HepG2 (cell line): ENCODE results near the gene PEMT. TPM values are rescaled to one million over a fixed set of nuclear protein-coding genes. Genes with fewer than 3 reads are reported as not detected.

ENCODE experiments used
- ATAC-seq: fragments of 200-7000 bp; cut with Tn5 transposase; 3 replicates; pipeline ENCODE4 v1.9.1; 2020; ENCODE audit warnings: mild to moderate bottlenecking, moderate library complexity
- BruUV-seq: library from RNA; stranded (reverse); fragments of 400-500 nt; replicated peaks from 2 replicates; lab custom pipeline; 2021; lab: Mats Ljungman, UMichigan
- CTCF ChIA-PET: fragments of 300-600 bp; formaldehyde crosslinking; extraction: SDS; loops from one replicate; lab custom pipeline; 2021; ENCODE audit warnings: low total read pairs, inconsistent platforms, low intra/inter-chr PET ratio; lab: Yijun Ruan, JAX
- POLR2A ChIA-PET: fragments of 350-600 bp; sonication (Branson Sonifier 250); formaldehyde crosslinking; loops from one replicate; lab custom pipeline; 2020; ENCODE audit warnings: antibody characterized with exemption, inconsistent platforms; lab: Yijun Ruan, JAX
- DNase-seq: peaks from one replicate; pipeline ENCODE4 v3.0.0-alpha.2; 2015; ENCODE audit warnings: low spot score
- FAIRE-seq: peaks from 3 replicates; lab custom pipeline; 2011; peaks lifted over from hg19 to GRCh38; lab: Jason Lieb, UNC
- H2AFZ ChIP-seq: one replicate; pipeline ENCODE4 v1.6.1; 2011; ENCODE audit warnings: low read length, inconsistent platforms
- H3K27ac ChIP-seq: fragments of 300-600 bp; 3 replicates; pipeline ENCODE4 v1.8.0; 2011; ENCODE audit warnings: mixed run types, mild to moderate bottlenecking, mixed read lengths, low read length, inconsistent platforms; ENCODE audit not compliant: insufficient read depth; ENCODE audit errors: extremely low read length
- H3K27me3 ChIP-seq, 2 experiments: fragments of 200-600 bp in 1 of 2; 2 replicates in 1 of 2; 3 replicates in 1 of 2; pipeline versions ENCODE4 v1.6.0 to v1.8.0; 2011; ENCODE audit warnings: low read length in 2 of 2, mild to moderate bottlenecking in 2 of 2, moderate library complexity in 2 of 2, inconsistent platforms in 1 of 2; ENCODE audit not compliant: insufficient read depth in 2 of 2, control insufficient read depth in 1 of 2
- H3K36me3 ChIP-seq, 2 experiments: fragments of 200-600 bp in 1 of 2; replicated peaks in 1 of 2; 2 replicates in 1 of 2; 3 replicates in 1 of 2; pipeline versions ENCODE4 v1.5.1 to v1.8.0; 2011; ENCODE audit warnings: low read length in 2 of 2, inconsistent platforms in 1 of 2; ENCODE audit not compliant: insufficient read depth in 2 of 2, control insufficient read depth in 1 of 2
- H3K4me1 ChIP-seq: 2 replicates; pipeline ENCODE4 v1.5.1; 2012; ENCODE audit warnings: low read length, inconsistent platforms; ENCODE audit not compliant: insufficient read depth
- H3K4me2 ChIP-seq: 2 replicates; pipeline ENCODE4 v1.6.0; 2011; ENCODE audit warnings: low read depth, low read length, inconsistent platforms
- H3K4me3 ChIP-seq, 3 experiments: fragments of 200-600 bp in 1 of 3; sonication (generic), shearing (Covaris generic) in 1 of 3; replicated peaks in 1 of 3; 2 replicates each; pipeline ENCODE4 v1.5.1; 2011 to 2016; ENCODE audit warnings: low read length in 3 of 3, inconsistent platforms in 2 of 3, low read depth in 2 of 3, mild to moderate bottlenecking in 2 of 3, control low read depth in 1 of 3, mixed read lengths in 1 of 3; ENCODE audit not compliant: insufficient read depth in 1 of 3
- H3K79me2 ChIP-seq: one replicate; pipeline ENCODE4 v1.6.1; 2011; ENCODE audit warnings: low read length, inconsistent platforms; ENCODE audit not compliant: insufficient read depth
- H3K9ac ChIP-seq: 2 replicates; pipeline ENCODE4 v1.6.0; 2011; ENCODE audit warnings: mild to moderate bottlenecking, low read depth, low read length, inconsistent platforms; ENCODE audit not compliant: insufficient read depth
- H3K9me3 ChIP-seq: 2 replicates; pipeline ENCODE4 v1.5.1; 2012; ENCODE audit warnings: mild to moderate bottlenecking, low read length
- H4K20me1 ChIP-seq: 2 replicates; pipeline ENCODE4 v1.6.0; 2011; ENCODE audit warnings: inconsistent platforms, mild to moderate bottlenecking, low read length, moderate library complexity; ENCODE audit not compliant: insufficient read depth
- AGO2 ChIP-seq: fragments of 200-400 bp; formaldehyde crosslinking; optimal IDR thresholded peaks from 2 replicates; pipeline ENCODE3; 2017; ENCODE audit warnings: mild to moderate bottlenecking, low read depth, low read length, moderate library complexity
- BCL3 ChIP-seq: sonication (generic); formaldehyde crosslinking; IDR thresholded peaks from 2 replicates; pipeline ENCODE4 v1.5.1; 2020; ENCODE audit warnings: mild to moderate bottlenecking, missing genetic modification reagents, moderate library complexity
- DNMT1 ChIP-seq: sonication (generic); formaldehyde crosslinking; IDR thresholded peaks from 2 replicates; pipeline ENCODE4 v1.5.1; 2020; ENCODE audit warnings: mild to moderate bottlenecking, missing genetic modification reagents
- GFI1 ChIP-seq: sonication (generic); formaldehyde crosslinking; IDR thresholded peaks from 2 replicates; pipeline ENCODE4 v1.5.0; 2020; ENCODE audit warnings: missing genetic modification reagents, mild to moderate bottlenecking, borderline replicate concordance
- IRF1 ChIP-seq: sonication (generic); formaldehyde crosslinking; IDR thresholded peaks from 2 replicates; pipeline ENCODE4 v1.4.0; 2020; ENCODE audit warnings: low read depth, mild to moderate bottlenecking, missing genetic modification reagents
- IRX3 ChIP-seq: sonication (generic); formaldehyde crosslinking; IDR thresholded peaks from 2 replicates; pipeline ENCODE4 v1.8.1; 2023; ENCODE audit warnings: mild to moderate bottlenecking, low read depth, missing genetic modification reagents, borderline replicate concordance
- KLF12 ChIP-seq: sonication (generic); formaldehyde crosslinking; IDR thresholded peaks from 2 replicates; pipeline ENCODE4 v1.4.0; 2020; ENCODE audit warnings: missing genetic modification reagents, borderline replicate concordance
- NFE2L2 ChIP-seq: fragments of 150-350 bp; IDR thresholded peaks from 2 replicates; pipeline ENCODE4 v1.6.1; 2014; ENCODE audit warnings: low read length
- SP1 ChIP-seq, 2 experiments: fragments of 450-650 bp in 1 of 2; sonication (generic) in 1 of 2; formaldehyde crosslinking in 1 of 2; IDR thresholded peaks; 2 replicates each; pipeline versions ENCODE4 v1.4.0 to v1.6.1; 2016 to 2020; ENCODE audit warnings: missing genetic modification reagents in 1 of 2
- SP2 ChIP-seq: sonication (generic); formaldehyde crosslinking; IDR thresholded peaks from 2 replicates; pipeline ENCODE4 v1.5.1; 2020; ENCODE audit warnings: mild to moderate bottlenecking, missing genetic modification reagents
- THAP11 ChIP-seq: IDR thresholded peaks from 2 replicates; pipeline ENCODE4 v1.6.1; 2016; ENCODE audit warnings: missing biosample characterization, missing genetic modification reagents
- XBP1 ChIP-seq: sonication (generic); formaldehyde crosslinking; IDR thresholded peaks from 2 replicates; pipeline ENCODE4 v1.5.0; 2020; ENCODE audit warnings: missing genetic modification reagents
- ZBTB7A ChIP-seq: sonication (generic); formaldehyde crosslinking; IDR thresholded peaks from 2 replicates; pipeline ENCODE4 v1.8.0; 2022; ENCODE audit warnings: mild to moderate bottlenecking, missing genetic modification reagents
- ZNF136 ChIP-seq: sonication (generic); formaldehyde crosslinking; IDR thresholded peaks from 2 replicates; pipeline ENCODE4 v1.8.1; 2022; ENCODE audit warnings: low read depth, mild to moderate bottlenecking, moderate library complexity, missing genetic modification reagents
- ZNF335 ChIP-seq: sonication (generic); formaldehyde crosslinking; IDR thresholded peaks from 2 replicates; pipeline ENCODE4 v1.4.0; 2020; ENCODE audit warnings: missing genetic modification reagents
- ZNF547 ChIP-seq: sonication (generic); formaldehyde crosslinking; IDR thresholded peaks from 2 replicates; pipeline ENCODE4 v1.5.1; 2020; ENCODE audit warnings: mild to moderate bottlenecking, missing genetic modification reagents
- ZNF703 ChIP-seq: sonication (generic); formaldehyde crosslinking; IDR thresholded peaks from 2 replicates; pipeline ENCODE4 v1.5.1; 2020; ENCODE audit warnings: missing genetic modification reagents, mild to moderate bottlenecking, moderate library complexity, borderline replicate concordance
- WGBS: methylation state at CpG from one replicate; pipeline ENCODE4 v1.1.6; 2017; ENCODE audit warnings: low lambda C conversion rate; 5-methylcytosine and 5-hydroxymethylcytosine counted together
- in situ Hi-C: cut with HindIII; loops from 2 replicates; pipeline ENCODE4 v1.10.0; 2017; ENCODE audit warnings: low pct_unique_long_range_greater_than_20kb; ENCODE audit not compliant: extremely low pct_ligation_motif_present
- intact Hi-C: fragments of 100-400 bp; cut with micrococcal nuclease; formaldehyde crosslinking; loops from one replicate; pipeline ENCODE4 v1.10.0; 2022; ENCODE audit not compliant: unreplicated experiment
- polyA plus RNA-seq, 8 experiments: library from polyadenylated mRNA; depleted of rRNA in 3 of 8; stranded (reverse) in 7 of 8; unstranded in 1 of 8; fragments of >200 nt; fragmentation: Illumina TruSeq in 4 of 8; extraction: Trizol in 4 of 8; gene quantifications; 2 replicates each; pipeline versions ENCODE4 v1.2.1 to v1.2.3, GENCODE V29; 2011 to 2016; ENCODE audit warnings: low read depth in 4 of 8, missing spikeins in 1 of 8, mixed read lengths in 1 of 8; ENCODE audit not compliant: insufficient read depth in 1 of 8
- total RNA-seq, 5 experiments: library from RNA; depleted of rRNA; stranded (reverse); fragments of >200 nt; fragmentation: Illumina TruSeq; extraction: Trizol; gene quantifications; 2 replicates each; pipeline ENCODE4 v1.2.3, GENCODE V29; 2016; ENCODE audit warnings: low read depth in 1 of 5

The PEMT gene
- total and polyA plus RNA-seq, 2 of the 13 experiments (the other 11 are each of a cell fraction or from before 2014, with no cell fraction given) = 31.7 to 43.6 TPM

GRCh38 chr17:17567631-17568030 is 23.9 kb downstream of the PEMT start:
- DNase-seq = no peak
- no peaks in the 10 kb centered on the region for H3K36me3 ChIP-seq
- H3K4me3 ChIP-seq = no peak overlapping the region
- H3K9me3 ChIP-seq = no peaks in the 10 kb centered on the region
- ChIA-PET POLR2A (interaction anchor here (2.6 to 8.9 kb wide), 3 partner anchors 24 to 71 kb away, joined by 10 to 114 read pairs (median 46); partner anchors contain the start of genes PEMT and RASD1), CTCF (interaction anchor here (4.3 to 4.4 kb wide), 2 partner anchors 71 to 212 kb away, joined by 40 to 55 read pairs; partner anchors contain the start of gene RASD1)
- 0 out of 2 replicates have a peak, but pooled peaks cover 5% of the 10 kb centered on the region for H4K20me1 ChIP-seq
- H3K4me2 ChIP-seq = no peak overlapping the region
- no peak for ATAC-seq
- WGBS = 92% methylated on average over 7 of the region's 7 CpGs
- intact Hi-C loops = no loop called here
- no peaks in the 10 kb centered on the region for H3K27me3 ChIP-seq
- H3K79me2 ChIP-seq = no peaks in the 10 kb centered on the region
- BruUV-seq = no TSS peak
- no peak overlapping the region for H2AFZ ChIP-seq
- TF ChIP-seq SP2 (0 out of 2 replicates have a peak, but pooled peaks have one; percentile 8), NFE2L2 (no peak)
- FAIRE-seq = no peak
- peaks cover 45% of the 10 kb centered on the region for H3K4me1 ChIP-seq
- H3K9ac ChIP-seq = no peak overlapping the region
- in situ Hi-C loops = loop anchor here (5.0 kb wide), 2 partner anchors 60 to 210 kb away; no protein-coding TSS in a partner anchor
- H3K27ac ChIP-seq = no peak overlapping the region

- ChIA-PET POLR2A (interaction anchor here (8.9 kb wide), 1 partner anchor 71 kb away, joined by 114 read pairs; the partner anchor contains the start of gene RASD1), CTCF (no interaction called here)
- DNase-seq (no peak), FAIRE-seq (no peak), ATAC-seq (no peak)
- no peak overlapping the region for H3K4me3 ChIP-seq
- H3K4me2 ChIP-seq = no peak overlapping the region
- no peaks in the 10 kb centered on the region for H3K9me3 ChIP-seq
- in situ Hi-C loops = loop anchor here (5.0 kb wide), 2 partner anchors 60 to 210 kb away; no protein-coding TSS in a partner anchor
- no peak overlapping the region for H2AFZ ChIP-seq
- WGBS = 87% methylated on average over 9 of the region's 11 CpGs
- no peak overlapping the region for H3K9ac ChIP-seq
- no peaks in the 10 kb centered on the region for H3K36me3 ChIP-seq
- H4K20me1 ChIP-seq = 0 out of 2 replicates have a peak, but pooled peaks cover 5% of the 10 kb centered on the region
- H3K79me2 ChIP-seq = no peaks in the 10 kb centered on the region
- intact Hi-C loops = no loop called here
- no TSS peak for BruUV-seq
- H3K27ac ChIP-seq = no peak overlapping the region
- peaks cover 38% of the 10 kb centered on the region for H3K4me1 ChIP-seq
- no peaks in the 10 kb centered on the region for H3K27me3 ChIP-seq
- no peak for TF ChIP-seq BCL3
- no peak for TF ChIP-seq GFI1
- no peak for TF ChIP-seq AGO2
- TF ChIP-seq ZNF703 (CRISPR knock-in tag) = no peak
- no peak for TF ChIP-seq THAP11 (CRISPR knock-in tag)
- TF ChIP-seq XBP1 (CRISPR knock-in tag) = no peak
- no peak for TF ChIP-seq DNMT1 (CRISPR knock-in tag)
- TF ChIP-seq ZNF547 (CRISPR knock-in tag) = no peak
- no peak for TF ChIP-seq ZBTB7A (CRISPR knock-in tag)
- no peak for TF ChIP-seq KLF12 (CRISPR knock-in tag)
- no peak for TF ChIP-seq IRX3 (CRISPR knock-in tag)
- TF ChIP-seq IRF1 (CRISPR knock-in tag) = no peak
- TF ChIP-seq SP1 (IDR thresholded peaks at IDR 0.05) = no peak
- no peak for TF ChIP-seq SP1 (CRISPR knock-in tag; IDR thresholded peaks at IDR 0.05)
- TF ChIP-seq ZNF335 = no peak
- no peak for TF ChIP-seq ZNF136 (CRISPR knock-in tag)
Observed at GRCh38 chr17:17566896-17567513, 24.5 kb downstream of the PEMT start.
